Spinal cord (tissue), 10 donors: ENCODE results near the gene FAM193B. TPM values are rescaled to one million over a fixed set of nuclear protein-coding genes. Genes with fewer than 3 reads are reported as not detected.

Experiments
- DNase-seq, 6 donors: peaks; one replicate each; pipeline versions ENCODE4 v3.0.0 to v3.0.0-alpha.2; 2013 to 2015; ENCODE audit warnings: low spot score in 6 of 6, low read depth in 4 of 6
- H3K27ac ChIP-seq: one replicate; pipeline ENCODE4 v1.5.1; 2013; ENCODE audit warnings: low read depth, low read length, control low read depth
- H3K27me3 ChIP-seq: one replicate; pipeline ENCODE4 v1.6.1; 2013; ENCODE audit warnings: low read length; ENCODE audit not compliant: control insufficient read depth, insufficient read depth
- H3K36me3 ChIP-seq: one replicate; pipeline ENCODE4 v1.6.1; 2013; ENCODE audit warnings: low read length; ENCODE audit not compliant: control insufficient read depth, insufficient read depth
- H3K4me1 ChIP-seq: one replicate; pipeline ENCODE4 v1.6.1; 2013; ENCODE audit warnings: low read length; ENCODE audit not compliant: control insufficient read depth, insufficient read depth
- H3K4me3 ChIP-seq: one replicate; pipeline ENCODE4 v1.5.1; 2013; ENCODE audit warnings: low read depth, low read length, control low read depth
- H3K9me3 ChIP-seq: one replicate; pipeline ENCODE4 v1.6.1; 2013; ENCODE audit warnings: low read length; ENCODE audit not compliant: control insufficient read depth, insufficient read depth
- WGBS: methylation state at CpG from one replicate; pipeline ENCODE4 v1.1.5; 2013; ENCODE audit warnings: missing lambda C conversion rate; ENCODE audit not compliant: insufficient coverage; 5-methylcytosine and 5-hydroxymethylcytosine counted together
- polyA plus RNA-seq, 2 donors: library from polyadenylated mRNA; unstranded; fragments of 120-200 nt; gene quantifications; one replicate each; pipeline ENCODE4 v1.2.1, GENCODE V29; 2013; ENCODE audit not compliant: insufficient read length in 2 of 2
- total RNA-seq, 2 donors: library from RNA; depleted of rRNA in 1 of 2; stranded (reverse); fragments of 120-200 nt in 1 of 2; fragments of >200 nt in 1 of 2; gene quantifications; one replicate each; pipeline versions ENCODE4 v1.2.3 to v1.2.4, GENCODE V29; 2013 to 2014
- donor health status: healthy.

The FAM193B gene
- total and polyA plus RNA-seq, 4 donors: 21.6 to 115 (median 75.4) TPM

GRCh38 chr5:177523711-177524538, 30.4 kb downstream of the FAM193B start:
- DNase-seq: no peak
- WGBS: 95% methylated on average over 17 of the region's 19 CpGs
- Histone ChIP-seq H3K4me1 (peaks cover 4% of the 10 kb centered on the region), H3K9me3 (no peaks in the 10 kb centered on the region), H3K36me3 (peaks cover 90% of the 10 kb centered on the region), H3K4me3 (no peak overlapping the region), H3K27ac (no peak overlapping the region), H3K27me3 (no peaks in the 10 kb centered on the region)

- 69% methylated on average over 2 of the region's 2 CpGs for WGBS
- Histone ChIP-seq H3K27ac (no peak overlapping the region), H3K4me3 (no peak overlapping the region), H3K27me3 (no peaks in the 10 kb centered on the region), H3K9me3 (no peaks in the 10 kb centered on the region), H3K4me1 (peaks cover 13% of the 10 kb centered on the region), H3K36me3 (peaks cover 62% of the 10 kb centered on the region)
- DNase-seq: no peak
Measured at GRCh38 chr5:177520916-177521513, 33.3 kb downstream of the FAM193B start.

DNA sequence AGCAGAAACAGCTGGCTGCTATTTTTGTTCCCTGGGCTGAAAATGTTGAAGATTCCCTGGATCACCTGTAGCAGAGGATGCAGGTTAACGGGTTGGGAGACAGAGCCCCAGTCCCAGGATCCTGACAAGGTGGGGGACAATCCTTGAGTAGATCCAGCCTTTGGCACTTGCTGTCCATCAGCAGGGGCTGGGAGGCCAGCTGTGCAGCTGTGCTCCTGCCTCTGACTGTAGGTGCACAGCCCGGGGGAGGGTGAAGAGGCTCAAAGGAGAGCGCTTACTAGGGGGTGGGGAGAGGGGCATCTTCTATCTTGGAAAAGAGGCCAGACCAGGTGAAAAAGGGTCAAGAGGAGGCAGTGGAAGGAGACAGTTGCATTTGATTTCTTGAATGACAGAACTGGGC, 34.1 kb downstream of the FAM193B start:
- peaks cover 20% of the 10 kb centered on the region for H3K4me1 ChIP-seq
- H3K27me3 ChIP-seq: no peaks in the 10 kb centered on the region
- peaks cover 62% of the 10 kb centered on the region for H3K36me3 ChIP-seq
- no peaks in the 10 kb centered on the region for H3K9me3 ChIP-seq
- 97% methylated on average over 3 of the region's 3 CpGs for WGBS
- no peak overlapping the region for H3K4me3 ChIP-seq
- H3K27ac ChIP-seq: no peak overlapping the region
- no peak for DNase-seq

DNA sequence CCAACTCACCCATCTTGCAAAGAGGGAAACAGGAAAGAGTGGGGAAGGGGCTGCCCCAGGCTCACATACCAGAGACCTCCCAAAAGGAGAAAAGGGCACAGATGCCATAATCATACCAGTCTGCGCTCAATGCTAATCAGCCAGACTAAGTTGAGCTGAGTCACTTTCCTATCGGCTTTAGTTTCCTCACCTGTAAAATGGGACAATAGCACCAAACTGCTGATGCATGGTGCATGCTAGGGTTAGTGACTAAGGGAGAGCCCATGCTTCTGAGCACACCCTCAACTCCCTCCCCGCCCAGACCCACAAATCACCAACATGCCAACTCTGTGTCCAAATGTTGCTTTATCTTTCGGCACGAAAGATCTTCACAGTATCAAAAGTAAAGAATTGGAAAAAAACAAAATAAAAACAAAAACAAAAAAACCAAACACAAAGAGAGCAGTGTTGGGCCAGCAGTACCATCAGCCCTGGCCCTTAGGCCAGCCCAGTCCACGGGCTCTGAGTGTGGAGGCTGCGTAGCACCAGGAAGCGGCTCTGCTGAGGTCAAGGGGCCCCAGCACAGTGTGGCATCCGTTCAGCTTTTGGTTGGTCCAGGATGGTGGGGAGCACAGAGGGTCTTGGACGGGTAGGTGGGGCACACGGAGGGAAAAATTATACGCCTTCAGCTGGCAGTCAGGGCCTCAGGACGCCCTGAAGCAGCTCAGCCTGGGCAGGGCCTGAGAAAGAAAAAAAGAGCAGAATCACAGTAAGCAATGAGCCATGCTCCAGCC, 34.7 kb downstream of the FAM193B start:
- 82% methylated on average over 8 of the region's 13 CpGs for WGBS
- H3K4me3 ChIP-seq: no peak overlapping the region
- H3K27me3 ChIP-seq: no peaks in the 10 kb centered on the region
- H3K36me3 ChIP-seq: peaks cover 62% of the 10 kb centered on the region
- no peaks in the 10 kb centered on the region for H3K9me3 ChIP-seq
- peaks cover 20% of the 10 kb centered on the region for H3K4me1 ChIP-seq
- no peak overlapping the region for H3K27ac ChIP-seq
- DNase-seq: no peak

- Histone ChIP-seq H3K27ac (peak within 1 kb of the TSS; percentile 93), H3K4me3 (peak within 1 kb of the TSS; percentile 94), H3K9me3 (no peaks in the 10 kb centered on the region), H3K4me1 (peaks cover 20% of the 10 kb centered on the region), H3K27me3 (no peaks in the 10 kb centered on the region), H3K36me3 (peaks cover 70% of the 10 kb centered on the region)
- peak; percentile 98 to 100 (median 98) for DNase-seq
- 0% methylated on average over 96 of the region's 96 CpGs for WGBS
Measured at GRCh38 chr5:177516601-177517568, 37.5 kb downstream of the FAM193B start, which contains the start of gene DDX41. TSS of gene DDX41 (minus strand) at chr5:177516961. CDS start at chr5:177516945, 16 bp downstream.

- H3K27me3 ChIP-seq: no peaks in the 10 kb centered on the region
- H3K4me3 ChIP-seq: peak overlapping the region; percentile 94
- H3K4me1 ChIP-seq: peaks cover 17% of the 10 kb centered on the region
- H3K36me3 ChIP-seq: peaks cover 70% of the 10 kb centered on the region
- no peak for DNase-seq
- H3K27ac ChIP-seq: no peak overlapping the region
- WGBS: 97% methylated on average over 6 of the region's 7 CpGs
- H3K9me3 ChIP-seq: no peaks in the 10 kb centered on the region
Measured at GRCh38 chr5:177515580-177515979, 38.8 kb downstream of the FAM193B start.

DNA sequence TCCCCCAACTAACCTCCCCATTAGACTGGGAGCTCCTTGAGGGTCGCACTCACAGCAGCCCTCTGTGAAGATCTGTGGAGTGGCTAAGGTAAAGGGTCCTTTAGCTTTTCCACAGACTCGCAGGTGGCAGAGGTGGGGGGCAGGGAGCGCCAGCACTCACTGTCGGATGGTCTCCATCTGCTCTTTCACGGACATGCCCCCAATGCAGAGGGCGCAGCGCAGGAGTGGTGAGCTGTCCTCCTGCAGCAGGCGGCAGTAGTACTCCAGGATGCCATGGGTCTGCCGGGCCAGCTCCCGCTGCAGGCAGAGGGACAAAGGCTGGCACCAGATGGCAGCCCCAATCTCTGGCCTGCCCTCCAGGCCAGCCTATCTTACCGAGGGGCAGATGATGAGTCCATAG, 39.8 kb downstream of the FAM193B start:
- WGBS: 98% methylated on average over 11 of the region's 11 CpGs
- peaks cover 70% of the 10 kb centered on the region for H3K36me3 ChIP-seq

DNA sequence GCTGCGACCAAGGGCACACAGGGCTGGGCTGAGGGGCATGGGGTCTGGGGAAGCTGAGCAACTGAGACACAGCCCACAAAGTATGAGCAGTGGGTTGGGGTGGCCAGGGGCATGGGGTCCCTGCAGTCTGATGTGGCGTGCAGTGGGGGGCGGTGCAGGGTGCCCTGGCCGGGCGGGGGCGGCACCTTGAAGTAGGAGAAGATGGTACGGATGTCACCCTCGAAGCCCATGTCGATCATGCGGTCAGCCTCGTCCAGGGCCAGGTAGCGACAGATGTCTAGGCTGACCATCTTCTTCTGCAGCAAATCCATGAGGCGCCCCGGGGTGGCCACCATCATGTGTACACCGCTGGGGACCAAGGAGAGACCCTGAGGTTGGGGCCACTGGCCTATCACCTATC, 40.9 kb downstream of the FAM193B start:
- no peak overlapping the region for H3K4me3 ChIP-seq
- H3K27ac ChIP-seq: no peak overlapping the region
- H3K4me1 ChIP-seq: peaks cover 21% of the 10 kb centered on the region
- no peaks in the 10 kb centered on the region for H3K9me3 ChIP-seq
- no peak for DNase-seq
- 97% methylated on average over 15 of the region's 15 CpGs for WGBS
- no peaks in the 10 kb centered on the region for H3K27me3 ChIP-seq
- peaks cover 76% of the 10 kb centered on the region for H3K36me3 ChIP-seq

More for the DNA sequence above, 39.8 kb downstream of the FAM193B start:
- no peak for DNase-seq
- no peaks in the 10 kb centered on the region for H3K9me3 ChIP-seq
- no peak overlapping the region for H3K27ac ChIP-seq
- no peak overlapping the region for H3K4me3 ChIP-seq
- H3K4me1 ChIP-seq: peaks cover 21% of the 10 kb centered on the region
- no peaks in the 10 kb centered on the region for H3K27me3 ChIP-seq
